ENCODE measurements around the gene KRTAP10-12.

DNA sequence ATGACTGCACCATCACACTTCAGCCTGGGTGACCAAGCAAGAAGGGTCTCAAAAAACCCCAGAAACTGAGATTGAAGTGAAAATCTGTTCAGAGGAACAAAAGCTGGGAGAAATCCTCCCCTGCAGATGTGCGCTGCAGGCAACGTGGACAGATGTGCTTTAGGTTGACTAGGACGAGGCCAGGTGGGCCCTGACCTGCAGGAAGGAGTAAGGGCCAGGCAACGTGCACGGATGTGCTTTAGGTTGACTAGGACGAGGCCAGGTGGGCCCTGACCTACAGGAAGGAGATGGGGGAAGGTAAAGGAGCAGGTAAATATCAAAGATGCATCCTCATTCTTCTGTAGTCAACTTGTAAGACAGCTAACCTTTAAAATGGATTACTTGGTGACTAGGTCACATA, 12.5 kb upstream of the KRTAP10-12 start:
- TF ChIP-seq POLR2A (IDR thresholded peaks at IDR 0.05; ENCODE audit: insufficient read depth in 1 of 2, low read depth in 2 of 2, low read length in 2 of 2) (no peak), CBX2 (IDR thresholded peaks at IDR 0.05; ENCODE audit: low read depth, low read length) (no peak), CBX2 (CRISPR knock-in tag; IDR thresholded peaks at IDR 0.05; ENCODE audit: low read depth) (no peak), ZFP90 (CRISPR knock-in tag; IDR thresholded peaks at IDR 0.05; ENCODE audit: borderline replicate concordance) (no peak), SP2 (CRISPR knock-in tag; IDR thresholded peaks at IDR 0.05) (no peak)
- TF ChIP-seq, protein P1, sequence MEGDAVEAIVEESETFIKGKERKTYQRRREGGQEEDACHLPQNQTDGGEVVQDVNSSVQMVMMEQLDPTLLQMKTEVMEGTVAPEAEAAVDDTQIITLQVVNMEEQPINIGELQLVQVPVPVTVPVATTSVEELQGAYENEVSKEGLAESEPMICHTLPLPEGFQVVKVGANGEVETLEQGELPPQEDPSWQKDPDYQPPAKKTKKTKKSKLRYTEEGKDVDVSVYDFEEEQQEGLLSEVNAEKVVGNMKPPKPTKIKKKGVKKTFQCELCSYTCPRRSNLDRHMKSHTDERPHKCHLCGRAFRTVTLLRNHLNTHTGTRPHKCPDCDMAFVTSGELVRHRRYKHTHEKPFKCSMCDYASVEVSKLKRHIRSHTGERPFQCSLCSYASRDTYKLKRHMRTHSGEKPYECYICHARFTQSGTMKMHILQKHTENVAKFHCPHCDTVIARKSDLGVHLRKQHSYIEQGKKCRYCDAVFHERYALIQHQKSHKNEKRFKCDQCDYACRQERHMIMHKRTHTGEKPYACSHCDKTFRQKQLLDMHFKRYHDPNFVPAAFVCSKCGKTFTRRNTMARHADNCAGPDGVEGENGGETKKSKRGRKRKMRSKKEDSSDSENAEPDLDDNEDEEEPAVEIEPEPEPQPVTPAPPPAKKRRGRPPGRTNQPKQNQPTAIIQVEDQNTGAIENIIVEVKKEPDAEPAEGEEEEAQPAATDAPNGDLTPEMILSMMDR (CRISPR knock-in tag; IDR thresholded peaks at IDR 0.05): no peak
- TF ChIP-seq, protein P2, sequence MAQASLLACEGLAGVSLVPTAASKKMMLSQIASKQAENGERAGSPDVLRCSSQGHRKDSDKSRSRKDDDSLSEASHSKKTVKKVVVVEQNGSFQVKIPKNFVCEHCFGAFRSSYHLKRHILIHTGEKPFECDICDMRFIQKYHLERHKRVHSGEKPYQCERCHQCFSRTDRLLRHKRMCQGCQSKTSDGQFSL (CRISPR knock-in tag; IDR thresholded peaks at IDR 0.05): no peak
- TF ChIP-seq, protein P3, sequence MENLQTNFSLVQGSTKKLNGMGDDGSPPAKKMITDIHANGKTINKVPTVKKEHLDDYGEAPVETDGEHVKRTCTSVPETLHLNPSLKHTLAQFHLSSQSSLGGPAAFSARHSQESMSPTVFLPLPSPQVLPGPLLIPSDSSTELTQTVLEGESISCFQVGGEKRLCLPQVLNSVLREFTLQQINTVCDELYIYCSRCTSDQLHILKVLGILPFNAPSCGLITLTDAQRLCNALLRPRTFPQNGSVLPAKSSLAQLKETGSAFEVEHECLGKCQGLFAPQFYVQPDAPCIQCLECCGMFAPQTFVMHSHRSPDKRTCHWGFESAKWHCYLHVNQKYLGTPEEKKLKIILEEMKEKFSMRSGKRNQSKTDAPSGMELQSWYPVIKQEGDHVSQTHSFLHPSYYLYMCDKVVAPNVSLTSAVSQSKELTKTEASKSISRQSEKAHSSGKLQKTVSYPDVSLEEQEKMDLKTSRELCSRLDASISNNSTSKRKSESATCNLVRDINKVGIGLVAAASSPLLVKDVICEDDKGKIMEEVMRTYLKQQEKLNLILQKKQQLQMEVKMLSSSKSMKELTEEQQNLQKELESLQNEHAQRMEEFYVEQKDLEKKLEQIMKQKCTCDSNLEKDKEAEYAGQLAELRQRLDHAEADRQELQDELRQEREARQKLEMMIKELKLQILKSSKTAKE (CRISPR knock-in tag; IDR thresholded peaks at IDR 0.05; ENCODE audit: borderline replicate concordance): no peak
